Vagina (tissue), 2 donors: ENCODE measurements around the gene TTC4. TPM values are rescaled to one million over a fixed set of nuclear protein-coding genes. Genes with fewer than 3 reads are reported as not detected.

Source experiments
- DNase-seq, 2 donors: peaks; one replicate each; pipeline ENCODE4 v3.0.0-alpha.2; 2017; ENCODE audit errors: extremely low spot score in 2 of 2
- H3K27ac ChIP-seq: fragments of 200-600 bp; sonication (generic); one replicate; pipeline ENCODE4 v1.5.1; 2019
- H3K27me3 ChIP-seq: fragments of 200-600 bp; sonication (generic); one replicate; pipeline ENCODE4 v1.5.1; 2019
- H3K36me3 ChIP-seq, 2 donors: fragments of 200-600 bp; sonication (generic); one replicate each; pipeline ENCODE4 v1.5.1; 2017 to 2019
- H3K4me1 ChIP-seq: fragments of 200-600 bp; sonication (generic); one replicate; pipeline ENCODE4 v1.5.1; 2019
- H3K4me3 ChIP-seq, 2 donors: fragments of 200-600 bp; sonication (generic); 1 replicate in 1 of 2; 2 replicates in 1 of 2; pipeline ENCODE4 v1.5.1; 2016 to 2019
- H3K9me3 ChIP-seq: fragments of 200-600 bp; sonication (generic); one replicate; pipeline ENCODE4 v1.5.1; 2019
- POLR2A ChIP-seq, 2 donors: fragments of 450-650 bp; IDR thresholded peaks; one replicate each; pipeline ENCODE4 v1.6.1; 2017; ENCODE audit warnings: antibody characterized with exemption in 2 of 2, mild to moderate bottlenecking in 2 of 2, moderate library complexity in 2 of 2
- POLR2AphosphoS5 ChIP-seq, 2 donors: sonication (generic); formaldehyde crosslinking; IDR thresholded peaks; one replicate each; pipeline ENCODE4 v1.9.0; 2017; ENCODE audit warnings: antibody characterized with exemption in 2 of 2, mild to moderate bottlenecking in 2 of 2, low read depth in 1 of 2; ENCODE audit not compliant: insufficient read depth in 1 of 2
- intact Hi-C: fragments of 100-400 bp; cut with DNase I; formaldehyde crosslinking; loops from one replicate; pipeline ENCODE4 v1.15.1; 2023
- total RNA-seq: library from RNA; depleted of rRNA; stranded (reverse); fragments of >200 nt; gene quantifications from one replicate; pipeline ENCODE4 v1.2.3, GENCODE V29; 2016
- TF ChIP-seq, protein P1 (sequence below), 3 experiments: fragments of 450-650 bp in 2 of 3; fragments of 200-600 bp in 1 of 3; sonication (generic) in 1 of 3; IDR thresholded peaks; one replicate each; pipeline ENCODE4 v1.5.1; 2017 to 2019; ENCODE audit warnings: antibody characterized with exemption in 3 of 3, mild to moderate bottlenecking in 2 of 3, moderate library complexity in 2 of 3

The TTC4 gene
- total RNA-seq, 1 donor from 2014 or later, result 12.8 TPM

GRCh38 chr1:54777431-54777830, 61.8 kb downstream of the TTC4 start:
- TF ChIP-seq POLR2AphosphoS5 (IDR thresholded peaks at IDR 0.05; ENCODE audit: insufficient read depth in 1 of 2, low read depth in 1 of 2), result no peak
- TF ChIP-seq, protein P1, sequence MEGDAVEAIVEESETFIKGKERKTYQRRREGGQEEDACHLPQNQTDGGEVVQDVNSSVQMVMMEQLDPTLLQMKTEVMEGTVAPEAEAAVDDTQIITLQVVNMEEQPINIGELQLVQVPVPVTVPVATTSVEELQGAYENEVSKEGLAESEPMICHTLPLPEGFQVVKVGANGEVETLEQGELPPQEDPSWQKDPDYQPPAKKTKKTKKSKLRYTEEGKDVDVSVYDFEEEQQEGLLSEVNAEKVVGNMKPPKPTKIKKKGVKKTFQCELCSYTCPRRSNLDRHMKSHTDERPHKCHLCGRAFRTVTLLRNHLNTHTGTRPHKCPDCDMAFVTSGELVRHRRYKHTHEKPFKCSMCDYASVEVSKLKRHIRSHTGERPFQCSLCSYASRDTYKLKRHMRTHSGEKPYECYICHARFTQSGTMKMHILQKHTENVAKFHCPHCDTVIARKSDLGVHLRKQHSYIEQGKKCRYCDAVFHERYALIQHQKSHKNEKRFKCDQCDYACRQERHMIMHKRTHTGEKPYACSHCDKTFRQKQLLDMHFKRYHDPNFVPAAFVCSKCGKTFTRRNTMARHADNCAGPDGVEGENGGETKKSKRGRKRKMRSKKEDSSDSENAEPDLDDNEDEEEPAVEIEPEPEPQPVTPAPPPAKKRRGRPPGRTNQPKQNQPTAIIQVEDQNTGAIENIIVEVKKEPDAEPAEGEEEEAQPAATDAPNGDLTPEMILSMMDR (IDR thresholded peaks at IDR 0.05), result no peak
- no peak for TF ChIP-seq POLR2A (IDR thresholded peaks at IDR 0.05)
- no peaks in the 10 kb centered on the region for H3K36me3 ChIP-seq
- no peak for DNase-seq
- no peaks in the 10 kb centered on the region for H3K4me1 ChIP-seq
- no peaks in the 10 kb centered on the region for H3K9me3 ChIP-seq
- H3K27ac ChIP-seq, result no peak overlapping the region
- no peaks in the 10 kb centered on the region for H3K27me3 ChIP-seq
- intact Hi-C loops, result no loop called here
- H3K4me3 ChIP-seq, result no peak overlapping the region

GRCh38 chr1:54781023-54781723, 65.5 kb downstream of the TTC4 start:
- no peaks in the 10 kb centered on the region for H3K4me1 ChIP-seq
- H3K36me3 ChIP-seq, result no peaks in the 10 kb centered on the region
- intact Hi-C loops, result no loop called here
- no peak for DNase-seq
- H3K27ac ChIP-seq, result no peak overlapping the region
- TF ChIP-seq, protein P1 (IDR thresholded peaks at IDR 0.05), result no peak
- TF ChIP-seq POLR2AphosphoS5 (IDR thresholded peaks at IDR 0.05; ENCODE audit: insufficient read depth in 1 of 2, low read depth in 1 of 2) (no peak), POLR2A (IDR thresholded peaks at IDR 0.05) (no peak)
- H3K4me3 ChIP-seq, result no peak overlapping the region
- H3K27me3 ChIP-seq, result no peaks in the 10 kb centered on the region
- H3K9me3 ChIP-seq, result no peaks in the 10 kb centered on the region

- Histone ChIP-seq H3K4me3 (no peak overlapping the region), H3K27ac (no peak overlapping the region), H3K27me3 (no peaks in the 10 kb centered on the region), H3K4me1 (no peaks in the 10 kb centered on the region), H3K9me3 (no peaks in the 10 kb centered on the region), H3K36me3 (no peaks in the 10 kb centered on the region)
- TF ChIP-seq POLR2A (IDR thresholded peaks at IDR 0.05) (no peak), POLR2AphosphoS5 (IDR thresholded peaks at IDR 0.05; ENCODE audit: insufficient read depth in 1 of 2, low read depth in 1 of 2) (no peak)
- TF ChIP-seq, protein P1 (IDR thresholded peaks at IDR 0.05), result no peak
- no peak for DNase-seq
- intact Hi-C loops, result no loop called here
These were observed 66.5 kb downstream of the TTC4 start for GRCh38 chr1:54782156-54782555.

- TF ChIP-seq, protein P1 (IDR thresholded peaks at IDR 0.05), result no peak
- TF ChIP-seq POLR2AphosphoS5 (IDR thresholded peaks at IDR 0.05; ENCODE audit: insufficient read depth in 1 of 2, low read depth in 1 of 2) (no peak), POLR2A (IDR thresholded peaks at IDR 0.05) (no peak)
- intact Hi-C loops, result no loop called here
- Histone ChIP-seq H3K4me3 (no peak overlapping the region), H3K9me3 (no peaks in the 10 kb centered on the region), H3K27ac (no peak overlapping the region), H3K4me1 (no peaks in the 10 kb centered on the region), H3K27me3 (no peaks in the 10 kb centered on the region), H3K36me3 (no peaks in the 10 kb centered on the region)
- no peak for DNase-seq
These were observed 66.9 kb downstream of the TTC4 start for GRCh38 chr1:54782588-54782987.

GRCh38 chr1:54784066-54784465, 68.4 kb downstream of the TTC4 start:
- no peaks in the 10 kb centered on the region for H3K36me3 ChIP-seq
- no peaks in the 10 kb centered on the region for H3K4me1 ChIP-seq
- H3K27me3 ChIP-seq, result no peaks in the 10 kb centered on the region
- no peak for DNase-seq
- no peak overlapping the region for H3K4me3 ChIP-seq
- intact Hi-C loops, result no loop called here
- H3K9me3 ChIP-seq, result no peaks in the 10 kb centered on the region
- H3K27ac ChIP-seq, result no peak overlapping the region
- no peak for TF ChIP-seq POLR2A (IDR thresholded peaks at IDR 0.05)
- TF ChIP-seq, protein P1 (IDR thresholded peaks at IDR 0.05), result no peak
- no peak for TF ChIP-seq POLR2AphosphoS5 (IDR thresholded peaks at IDR 0.05; ENCODE audit: insufficient read depth in 1 of 2, low read depth in 1 of 2)
